Common myeloid progenitor, CD34-positive (primary cell): ENCODE results near the gene HLF.

Source experiments
- CTCF ChIA-PET: fragments of 350-600 bp; sonication (Branson Sonifier 250); formaldehyde crosslinking; loops from one replicate; lab custom pipeline; 2021; ENCODE audit warnings: antibody characterized with exemption; lab: Charles Lee
- POLR2A ChIA-PET: fragments of 350-600 bp; sonication (Branson Sonifier 250); formaldehyde crosslinking; loops from one replicate; lab custom pipeline; 2021; ENCODE audit warnings: antibody characterized with exemption; lab: Charles Lee
- DNase-seq, 3 donors: peaks; one replicate each; pipeline versions ENCODE4 v3.0.0 to v3.0.0-alpha.2; 2013
- H3K27ac ChIP-seq, 2 experiments: 1 replicate in 1 of 2; 2 replicates in 1 of 2; pipeline ENCODE4 v1.7.0; 2013; ENCODE audit warnings: inconsistent platforms in 2 of 2, low read length in 2 of 2, mild to moderate bottlenecking in 2 of 2, low read depth in 1 of 2, moderate library complexity in 1 of 2; ENCODE audit not compliant: severe bottlenecking in 2 of 2, insufficient read depth in 1 of 2, poor library complexity in 1 of 2
- H3K27me3 ChIP-seq, 5 experiments: replicated peaks in 2 of 5; 1 replicate in 3 of 5; 2 replicates in 2 of 5; pipeline versions ENCODE4 v1.6.1 to v1.7.0; 2013; ENCODE audit warnings: low read length in 4 of 5, mild to moderate bottlenecking in 2 of 5, moderate library complexity in 2 of 5, inconsistent platforms in 1 of 5; ENCODE audit not compliant: insufficient read depth in 5 of 5, control insufficient read depth in 4 of 5
- H3K36me3 ChIP-seq, 4 experiments: 1 replicate in 2 of 4; 2 replicates in 2 of 4; pipeline versions ENCODE4 v1.6.1 to v1.7.0; 2013; ENCODE audit warnings: low read length in 3 of 4, control low read depth in 1 of 4, mild to moderate bottlenecking in 1 of 4; ENCODE audit not compliant: control insufficient read depth in 4 of 4, insufficient read depth in 4 of 4
- H3K4me1 ChIP-seq, 4 experiments: 1 replicate in 3 of 4; 2 replicates in 1 of 4; pipeline versions ENCODE4 v1.6.1 to v1.7.1; 2013; ENCODE audit warnings: low read length in 3 of 4, mild to moderate bottlenecking in 3 of 4, control low read depth in 1 of 4, inconsistent platforms in 1 of 4, moderate library complexity in 1 of 4; ENCODE audit not compliant: control insufficient read depth in 4 of 4, insufficient read depth in 4 of 4; ENCODE audit errors: control extremely low read depth in 1 of 4
- H3K4me3 ChIP-seq, 7 experiments: 1 replicate in 4 of 7; 2 replicates in 3 of 7; pipeline versions ENCODE4 v1.5.1 to v1.7.0; 2013; ENCODE audit warnings: mild to moderate bottlenecking in 7 of 7, low read length in 6 of 7, moderate library complexity in 6 of 7, inconsistent platforms in 2 of 7, low read depth in 2 of 7, control low read depth in 1 of 7; ENCODE audit not compliant: insufficient read depth in 4 of 7, control insufficient read depth in 1 of 7; ENCODE audit errors: extremely low read depth in 1 of 7
- H3K9me3 ChIP-seq, 5 experiments: 1 replicate in 4 of 5; 2 replicates in 1 of 5; pipeline versions ENCODE4 v1.6.1 to v1.7.1; 2013; ENCODE audit warnings: low read length in 4 of 5, mild to moderate bottlenecking in 2 of 5, inconsistent platforms in 1 of 5, low read depth in 1 of 5, moderate library complexity in 1 of 5; ENCODE audit not compliant: control insufficient read depth in 4 of 5, insufficient read depth in 2 of 5; ENCODE audit errors: control extremely low read depth in 1 of 5
- WGBS: methylation state at CpG from one replicate; pipeline ENCODE4 v1.1.5; 2013; ENCODE audit not compliant: insufficient coverage; 5-methylcytosine and 5-hydroxymethylcytosine counted together

The HLF gene

DNA sequence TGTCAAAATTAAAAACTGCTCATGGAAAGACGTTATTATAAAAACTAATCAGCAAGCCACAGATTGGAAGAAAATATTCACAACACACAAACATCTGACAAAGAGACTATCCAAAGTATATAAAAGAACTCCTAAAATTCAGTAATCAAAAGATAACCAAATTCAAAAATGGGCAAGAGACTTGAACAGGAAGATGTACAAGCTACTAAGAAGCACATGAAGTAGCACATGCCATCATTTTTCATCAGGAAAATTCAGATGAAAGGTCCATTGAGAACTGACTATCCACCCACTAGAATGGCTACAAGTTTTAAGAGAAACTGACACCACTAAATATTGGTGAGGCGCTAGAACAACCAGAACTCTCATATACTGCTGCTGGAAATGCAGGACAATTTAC is 3.4 kb upstream of the HLF start:
- H3K9me3 ChIP-seq = peaks cover 0 to 3% (median 0%) of the 10 kb centered on the region in 5 experiments
- DNase-seq = no peak
- no peak overlapping the region for H3K4me3 ChIP-seq
- peaks cover 3 to 29% (median 16%) of the 10 kb centered on the region in 4 experiments for H3K4me1 ChIP-seq
- WGBS = 60% methylated on average over 1 of the region's 2 CpGs
- no peaks in the 10 kb centered on the region for H3K36me3 ChIP-seq
- peaks cover 0 to 2% (median 0%) of the 10 kb centered on the region in 5 experiments for H3K27me3 ChIP-seq
- H3K27ac ChIP-seq = no peak overlapping the region
- ChIA-PET CTCF (interaction anchor here (1.2 to 1.3 kb wide), 2 partner anchors 22 to 33 kb away, joined by 3 to 4 read pairs; no protein-coding TSS in a partner anchor), POLR2A (no interaction called here)

DNA sequence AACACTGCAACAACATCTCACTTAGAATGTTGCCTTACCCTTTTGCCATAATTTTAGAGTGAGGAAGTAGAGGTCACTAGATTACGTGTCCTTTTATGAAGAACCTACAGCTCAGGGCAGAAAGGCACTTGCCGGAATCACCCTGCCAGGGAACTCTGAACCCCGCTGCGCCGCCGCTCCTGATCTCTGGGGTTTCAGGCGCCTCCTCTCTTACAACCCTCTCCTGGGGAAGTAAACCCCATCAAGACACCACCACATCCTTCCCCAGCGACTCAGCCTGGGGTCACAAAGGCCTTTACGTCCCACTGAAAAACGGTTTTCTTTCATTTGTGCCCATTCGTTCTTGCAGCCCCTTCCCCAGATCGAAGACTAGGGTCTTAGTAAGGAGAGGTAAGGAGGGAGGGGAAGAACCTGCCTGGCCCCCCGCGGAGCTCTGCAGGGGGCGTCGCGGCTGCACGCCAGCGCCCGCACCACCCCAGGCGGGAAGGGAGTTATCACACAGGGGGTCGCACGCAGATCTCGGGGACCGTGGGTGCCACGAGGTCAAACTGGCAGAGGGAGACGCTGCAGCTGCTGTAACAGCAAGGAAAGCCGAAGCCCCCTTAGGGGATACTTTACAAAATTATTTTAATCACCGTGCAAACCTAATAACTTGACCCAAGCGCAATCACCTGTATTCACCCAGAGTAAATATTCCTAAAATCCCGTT is 1.0 kb upstream of the HLF start:
- WGBS = 2% methylated on average over 21 of the region's 31 CpGs
- Histone ChIP-seq H3K9me3 (peaks cover 0 to 3% (median 0%) of the 10 kb centered on the region in 5 experiments), H3K27me3 (peaks cover 0 to 2% (median 0%) of the 10 kb centered on the region in 5 experiments), H3K27ac (peak overlapping the region in 1 of 2 experiments; percentile 25), H3K36me3 (peaks cover 0 to 6% (median 0%) of the 10 kb centered on the region in 4 experiments), H3K4me1 (peaks cover 8 to 48% (median 23%) of the 10 kb centered on the region in 4 experiments), H3K4me3 (peak overlapping the region; percentile 23 to 83 (median 52))
- ChIA-PET CTCF (interaction anchor here (0.8 to 1.9 kb wide), 11 partner anchors 8 to 208 kb away, joined by 3 to 10 read pairs (median 4); no protein-coding TSS in a partner anchor), POLR2A (interaction anchor here (0.6 to 2.0 kb wide), 3 partner anchors 24 to 88 kb away, joined by 3 to 7 read pairs (median 3); no protein-coding TSS in a partner anchor)
- DNase-seq = peak in 2 of 3 donors; percentile 65 to 75

DNA sequence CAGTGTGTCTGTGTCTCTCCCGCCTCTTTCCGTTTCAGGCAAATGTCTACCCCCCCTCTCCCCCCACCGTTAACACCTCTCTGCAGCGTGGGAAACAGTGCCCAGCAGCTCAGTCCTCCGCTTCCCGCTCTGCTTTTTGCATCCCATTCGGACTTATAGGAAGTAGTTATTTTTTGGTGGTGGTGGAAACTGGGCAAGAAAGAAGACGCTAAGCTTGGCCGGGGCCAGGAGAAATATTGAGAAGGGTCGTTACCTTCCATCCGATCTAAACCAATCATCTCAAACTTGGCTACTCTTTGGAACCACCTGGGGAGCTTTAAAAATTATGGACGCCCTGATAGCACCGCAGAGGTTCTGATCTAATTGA is 499 bp upstream of the HLF start:
- Histone ChIP-seq H3K4me3 (peak overlapping the region in 6 of 7 experiments; percentile 23 to 83 (median 58)), H3K27ac (no peak overlapping the region), H3K36me3 (peaks cover 0 to 8% (median 0%) of the 10 kb centered on the region in 4 experiments), H3K4me1 (peaks cover 8 to 54% (median 26%) of the 10 kb centered on the region in 4 experiments), H3K27me3 (peaks cover 0 to 2% (median 0%) of the 10 kb centered on the region in 5 experiments), H3K9me3 (peaks cover 0 to 3% (median 0%) of the 10 kb centered on the region in 5 experiments)
- DNase-seq = peak in 2 of 3 donors; percentile 28 to 45
- 3% methylated on average over 5 of the region's 13 CpGs for WGBS
- ChIA-PET POLR2A (interaction anchor here (0.6 to 2.0 kb wide), 4 partner anchors 13 to 95 kb away, joined by 3 to 7 read pairs (median 4); no protein-coding TSS in a partner anchor), CTCF (interaction anchor here (0.8 to 1.9 kb wide), 10 partner anchors 9 to 208 kb away, joined by 3 to 10 read pairs (median 4); no protein-coding TSS in a partner anchor)

DNA sequence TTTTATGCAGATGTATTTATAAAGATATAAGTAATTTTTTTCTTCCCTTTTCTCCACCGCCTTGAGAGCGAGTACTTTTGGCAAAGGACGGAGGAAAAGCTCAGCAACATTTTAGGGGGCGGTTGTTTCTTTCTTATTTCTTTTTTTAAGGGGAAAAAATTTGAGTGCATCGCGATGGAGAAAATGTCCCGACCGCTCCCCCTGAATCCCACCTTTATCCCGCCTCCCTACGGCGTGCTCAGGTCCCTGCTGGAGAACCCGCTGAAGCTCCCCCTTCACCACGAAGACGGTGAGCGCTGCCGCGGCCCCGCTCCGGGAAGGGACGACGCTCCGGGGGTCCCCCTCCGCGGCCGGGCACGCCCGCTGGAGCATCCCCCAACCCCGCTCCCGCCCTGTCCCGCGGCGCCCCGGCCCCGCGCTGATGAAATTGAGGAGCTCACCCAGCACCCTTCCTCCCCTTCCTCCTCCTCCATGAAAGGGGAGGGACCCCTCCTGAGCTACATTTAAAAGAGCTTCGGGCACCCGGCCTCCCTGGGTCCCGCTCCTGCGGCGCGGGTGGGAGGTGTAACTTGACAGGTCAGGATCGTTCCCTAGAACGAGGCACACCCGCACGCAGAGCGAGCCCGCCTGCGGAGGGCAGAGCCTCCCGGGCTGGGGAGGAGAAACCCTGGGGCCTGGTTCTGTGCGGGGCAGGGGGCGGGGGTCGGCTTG is 706 bp downstream of the HLF start:
- POLR2A ChIA-PET = interaction anchor here (1.2 kb wide), 1 partner anchor 12 kb away, joined by 3 read pairs; no protein-coding TSS in a partner anchor
- H3K4me1 ChIP-seq = peaks cover 8 to 65% (median 26%) of the 10 kb centered on the region in 4 experiments
- WGBS = 0% methylated on average over 39 of the region's 52 CpGs
- H3K27ac ChIP-seq = peak overlapping the region; percentile 33 to 52
- H3K36me3 ChIP-seq = peaks cover 0 to 14% (median 0%) of the 10 kb centered on the region in 4 experiments
- H3K27me3 ChIP-seq = peaks cover 0 to 2% (median 0%) of the 10 kb centered on the region in 5 experiments
- DNase-seq = peak in 2 of 3 donors; percentile 40 to 54
- peak overlapping the region; percentile 42 to 86 (median 65) for H3K4me3 ChIP-seq
- CTCF ChIA-PET = interaction anchor here (0.8 to 2.2 kb wide), 7 partner anchors 8 to 132 kb away, joined by 3 to 12 read pairs (median 3); no protein-coding TSS in a partner anchor
- H3K9me3 ChIP-seq = peaks cover 0 to 3% (median 0%) of the 10 kb centered on the region in 5 experiments

DNA sequence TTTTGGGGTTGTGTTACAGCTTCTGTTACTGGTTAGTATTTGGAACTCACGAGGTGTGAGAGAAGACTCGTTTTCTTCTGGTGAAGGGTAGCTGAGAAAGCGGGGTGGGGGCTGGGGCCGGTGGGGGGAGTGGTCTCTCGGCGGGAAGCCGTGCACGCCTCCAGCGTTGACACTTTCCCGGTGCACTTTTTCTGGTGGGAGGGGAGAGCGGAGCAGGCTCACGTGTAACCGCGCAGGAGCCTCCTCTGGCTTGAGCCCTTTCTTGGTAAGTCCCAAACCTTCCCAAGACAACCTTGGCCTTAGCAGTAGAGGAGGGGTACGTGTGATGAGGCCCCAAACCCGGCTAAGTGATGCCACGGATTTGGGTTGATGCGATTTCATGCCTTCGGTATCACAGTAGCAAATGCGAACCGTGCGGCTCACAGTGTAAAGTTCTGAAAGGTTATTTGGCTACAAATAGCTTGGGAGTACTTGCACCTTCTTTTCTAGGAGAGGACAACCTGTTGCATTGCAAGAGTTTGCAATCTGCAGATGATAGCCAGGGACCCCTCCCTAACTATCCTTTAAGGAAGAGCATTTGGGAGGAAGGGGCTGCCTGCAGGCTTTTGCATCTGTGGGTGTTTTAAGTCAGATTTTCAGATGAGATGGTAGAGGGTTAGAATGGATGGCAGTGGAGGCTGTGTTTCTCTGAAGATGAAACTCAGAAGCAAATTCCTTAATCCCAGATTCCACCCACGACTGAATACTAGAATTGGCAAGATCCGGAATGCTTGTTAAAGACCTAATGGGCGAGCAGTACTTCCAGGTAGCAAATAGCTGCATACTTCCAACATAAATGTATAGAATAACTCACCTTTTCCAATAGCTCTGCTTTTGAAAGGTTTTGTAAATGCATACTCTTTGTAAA is 1.5 kb downstream of the HLF start:
- Histone ChIP-seq H3K36me3 (peaks cover 0 to 14% (median 0%) of the 10 kb centered on the region in 4 experiments), H3K27me3 (peaks cover 0 to 2% (median 0%) of the 10 kb centered on the region in 5 experiments), H3K9me3 (peaks cover 0 to 3% (median 0%) of the 10 kb centered on the region in 5 experiments), H3K4me1 (peaks cover 8 to 72% (median 29%) of the 10 kb centered on the region in 4 experiments), H3K27ac (peak overlapping the region in 1 of 2 experiments; percentile 52), H3K4me3 (peak overlapping the region in 6 of 7 experiments; percentile 55 to 86 (median 72))
- WGBS = under 1% methylated on average over 18 of the region's 25 CpGs
- POLR2A ChIA-PET = interaction anchor here (0.6 kb wide), 1 partner anchor 28 kb away, joined by 3 read pairs; no protein-coding TSS in a partner anchor
- CTCF ChIA-PET = interaction anchor here (0.8 to 2.2 kb wide), 5 partner anchors 8 to 210 kb away, joined by 3 to 12 read pairs (median 3); no protein-coding TSS in a partner anchor
- DNase-seq = peak in 2 of 3 donors; percentile 49 to 62
